K562 (cell line): ENCODE results near the gene LYSMD1. TPM values are rescaled to one million over a fixed set of nuclear protein-coding genes. Genes with fewer than 3 reads are reported as not detected.

Experiments
- CBX3 ChIP-seq, 2 experiments: IDR thresholded peaks; 1 replicate in 1 of 2; 2 replicates in 1 of 2; pipeline ENCODE4 v1.6.1; 2012; ENCODE audit warnings: inconsistent platforms in 2 of 2, low read length in 2 of 2, borderline replicate concordance in 1 of 2, control low read depth in 1 of 2
- CC2D1A ChIP-seq: fragments of 450-650 bp; IDR thresholded peaks from 2 replicates; pipeline ENCODE4 v1.6.1; 2017; ENCODE audit warnings: mild to moderate bottlenecking
- CTCFL ChIP-seq: IDR thresholded peaks from 2 replicates; pipeline ENCODE4 v1.6.1; 2011; ENCODE audit warnings: borderline replicate concordance, low read depth, mild to moderate bottlenecking, moderate library complexity, low read length; ENCODE audit not compliant: insufficient read depth, poor library complexity, severe bottlenecking
- ESRRA ChIP-seq: fragments of 450-650 bp; IDR thresholded peaks from 2 replicates; pipeline ENCODE4 v1.6.1; 2014; ENCODE audit warnings: low read depth, mild to moderate bottlenecking, moderate library complexity, borderline replicate concordance
- GTF2B ChIP-seq: IDR thresholded peaks from 2 replicates; pipeline ENCODE4 v1.6.1; 2011; ENCODE audit not compliant: insufficient read length; ENCODE audit errors: extremely low read depth
- OTX1 ChIP-seq: fragments of 450-650 bp; formaldehyde crosslinking; IDR thresholded peaks from 2 replicates; pipeline ENCODE4 v1.4.0; 2022; ENCODE audit warnings: mild to moderate bottlenecking
- SP1 ChIP-seq: sonication (generic); formaldehyde crosslinking; IDR thresholded peaks from 2 replicates; pipeline ENCODE4 v1.8.1; 2022; ENCODE audit warnings: mild to moderate bottlenecking, missing genetic modification reagents
- SRSF9 ChIP-seq: fragments of 200-400 bp; formaldehyde crosslinking; IDR thresholded peaks from 2 replicates; pipeline ENCODE4 v1.6.1; 2017; ENCODE audit warnings: low read depth, low read length, borderline replicate concordance
- THRB ChIP-seq: fragments of 450-650 bp; formaldehyde crosslinking; conservative IDR thresholded peaks from 2 replicates; pipeline ENCODE4 v1.4.0; 2022; ENCODE audit warnings: mild to moderate bottlenecking, missing genetic modification characterization
- TOE1 ChIP-seq, 2 experiments: fragments of 450-650 bp in 1 of 2; sonication (generic) in 1 of 2; formaldehyde crosslinking in 1 of 2; IDR thresholded peaks; 2 replicates each; pipeline versions ENCODE4 v1.7.1 to v1.8.0; 2016 to 2022; ENCODE audit warnings: borderline replicate concordance in 2 of 2, mild to moderate bottlenecking in 2 of 2, antibody characterized with exemption in 1 of 2, inconsistent platforms in 1 of 2, low read depth in 1 of 2, missing genetic modification reagents in 1 of 2, moderate library complexity in 1 of 2
- ZNF282 ChIP-seq: sonication (generic); formaldehyde crosslinking; IDR thresholded peaks from 2 replicates; pipeline ENCODE4 v1.8.1; 2023; ENCODE audit warnings: missing genetic modification reagents
- ZNF445 ChIP-seq: fragments of 250-450 bp; sonication (Bioruptor Pico); IDR thresholded peaks from 2 replicates; pipeline ENCODE4 v1.4.0; 2020; ENCODE audit warnings: low read depth, mild to moderate bottlenecking, moderate library complexity
- ZNF507 ChIP-seq: conservative IDR thresholded peaks from 2 replicates; pipeline ENCODE4 v1.6.1; 2017; ENCODE audit warnings: missing genetic modification characterization, missing compliant biosample characterization
- polyA plus RNA-seq, 8 experiments: library from polyadenylated mRNA; depleted of rRNA in 4 of 8; stranded (reverse) in 5 of 8; unstranded in 3 of 8; fragments of >200 nt; fragmentation: Nextera tagmentation in 2 of 8; fragmentation: Illumina TruSeq in 1 of 8; extraction: Ambion mirVana in 2 of 8; extraction: Trizol in 1 of 8; gene quantifications; 2 replicates each; pipeline versions ENCODE4 v1.2.1 to v1.2.3, GENCODE V29; 2011 to 2014; ENCODE audit warnings: inconsistent platforms in 1 of 8, missing spikeins in 1 of 8
- total RNA-seq, 7 experiments: library from RNA; depleted of rRNA in 6 of 7; stranded (reverse); fragments of >200 nt in 6 of 7; fragmentation: Illumina TruSeq in 2 of 7; extraction: Trizol in 2 of 7; gene quantifications; 2 replicates each; pipeline versions ENCODE4 v1.2.1 to v1.2.3, GENCODE V29; 2011 to 2021; ENCODE audit warnings: low replicate concordance in 1 of 7
- TF ChIP-seq, protein P1 (sequence below), 3 experiments: IDR thresholded peaks in 2 of 3; conservative IDR thresholded peaks in 1 of 3; 2 replicates each; pipeline ENCODE4 v1.5.1; 2011 to 2012; ENCODE audit warnings: low read length in 3 of 3, mild to moderate bottlenecking in 3 of 3, control low read depth in 2 of 3, improper control_type of control experiment in 1 of 3, inconsistent platforms in 1 of 3, low read depth in 1 of 3, mixed read lengths in 1 of 3, moderate library complexity in 1 of 3; ENCODE audit not compliant: insufficient read depth in 2 of 3
- TF ChIP-seq, protein P2 (sequence below): fragments of 250-450 bp; sonication (Bioruptor Pico); IDR thresholded peaks from 2 replicates; pipeline ENCODE4 v1.4.0; 2020

The LYSMD1 gene
- total and polyA plus RNA-seq, 9 of the 15 experiments (the other 6 are each of a cell fraction or from before 2014, with no cell fraction given) = 2.2 to 9.4 (median 6.0) TPM

DNA sequence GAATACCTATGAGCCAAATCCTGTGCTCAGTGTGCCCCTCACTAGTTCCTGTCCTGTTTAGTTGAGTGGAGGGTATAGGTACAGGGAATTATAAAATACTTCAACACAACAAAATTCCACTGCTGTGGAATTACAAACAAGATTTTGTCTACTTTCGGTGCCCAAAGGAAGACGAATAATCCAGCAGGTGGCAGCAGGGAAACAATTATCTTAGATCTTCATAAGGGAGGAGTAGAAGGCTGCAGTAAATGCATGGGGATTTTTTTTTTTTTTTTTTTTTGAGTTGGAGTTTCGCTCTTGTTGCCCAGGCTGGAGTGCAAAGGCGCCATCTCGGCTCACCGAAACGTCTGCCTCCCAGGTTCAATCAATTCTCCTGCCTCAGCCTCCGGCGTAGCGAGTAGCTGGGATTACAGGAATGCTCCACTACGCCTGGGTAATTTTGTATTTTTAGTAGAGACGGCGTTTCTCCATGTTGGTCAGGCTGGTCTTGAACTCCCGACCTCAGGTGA lies 30.6 kb upstream of the LYSMD1 start (continued):
- no peak for TF ChIP-seq OTX1 (CRISPR knock-in tag)
- TF ChIP-seq, protein P1, sequence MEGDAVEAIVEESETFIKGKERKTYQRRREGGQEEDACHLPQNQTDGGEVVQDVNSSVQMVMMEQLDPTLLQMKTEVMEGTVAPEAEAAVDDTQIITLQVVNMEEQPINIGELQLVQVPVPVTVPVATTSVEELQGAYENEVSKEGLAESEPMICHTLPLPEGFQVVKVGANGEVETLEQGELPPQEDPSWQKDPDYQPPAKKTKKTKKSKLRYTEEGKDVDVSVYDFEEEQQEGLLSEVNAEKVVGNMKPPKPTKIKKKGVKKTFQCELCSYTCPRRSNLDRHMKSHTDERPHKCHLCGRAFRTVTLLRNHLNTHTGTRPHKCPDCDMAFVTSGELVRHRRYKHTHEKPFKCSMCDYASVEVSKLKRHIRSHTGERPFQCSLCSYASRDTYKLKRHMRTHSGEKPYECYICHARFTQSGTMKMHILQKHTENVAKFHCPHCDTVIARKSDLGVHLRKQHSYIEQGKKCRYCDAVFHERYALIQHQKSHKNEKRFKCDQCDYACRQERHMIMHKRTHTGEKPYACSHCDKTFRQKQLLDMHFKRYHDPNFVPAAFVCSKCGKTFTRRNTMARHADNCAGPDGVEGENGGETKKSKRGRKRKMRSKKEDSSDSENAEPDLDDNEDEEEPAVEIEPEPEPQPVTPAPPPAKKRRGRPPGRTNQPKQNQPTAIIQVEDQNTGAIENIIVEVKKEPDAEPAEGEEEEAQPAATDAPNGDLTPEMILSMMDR (IDR thresholded peaks at IDR 0.05 in 2 of 3, conservative IDR thresholded peaks at IDR 0.05 in 1 of 3; ENCODE audit: insufficient read depth in 2 of 3, low read depth in 1 of 3, low read length in 3 of 3) = peak; percentile 47 to 78 (median 60); a peak in 5 of 6 replicates
- TF ChIP-seq ZNF507 (tag) = no peak
- TF ChIP-seq CBX3 (IDR thresholded peaks at IDR 0.05; ENCODE audit: borderline replicate concordance in 1 of 2, low read length in 2 of 2) = 0 out of 3 replicates have a peak, but pooled peaks of 1 of the 2 experiments have one; percentile 38
- TF ChIP-seq THRB (CRISPR knock-in tag) = no peak
- no peak for TF ChIP-seq GTF2B
- no peak for TF ChIP-seq SP1 (CRISPR knock-in tag)
- no peak for TF ChIP-seq ZNF445
- TF ChIP-seq TOE1 (IDR thresholded peaks at IDR 0.05; ENCODE audit: borderline replicate concordance) = no peak
- TF ChIP-seq TOE1 (CRISPR knock-in tag; IDR thresholded peaks at IDR 0.05; ENCODE audit: borderline replicate concordance, low read depth) = no peak
- no peak for TF ChIP-seq ESRRA
- TF ChIP-seq, protein P2, sequence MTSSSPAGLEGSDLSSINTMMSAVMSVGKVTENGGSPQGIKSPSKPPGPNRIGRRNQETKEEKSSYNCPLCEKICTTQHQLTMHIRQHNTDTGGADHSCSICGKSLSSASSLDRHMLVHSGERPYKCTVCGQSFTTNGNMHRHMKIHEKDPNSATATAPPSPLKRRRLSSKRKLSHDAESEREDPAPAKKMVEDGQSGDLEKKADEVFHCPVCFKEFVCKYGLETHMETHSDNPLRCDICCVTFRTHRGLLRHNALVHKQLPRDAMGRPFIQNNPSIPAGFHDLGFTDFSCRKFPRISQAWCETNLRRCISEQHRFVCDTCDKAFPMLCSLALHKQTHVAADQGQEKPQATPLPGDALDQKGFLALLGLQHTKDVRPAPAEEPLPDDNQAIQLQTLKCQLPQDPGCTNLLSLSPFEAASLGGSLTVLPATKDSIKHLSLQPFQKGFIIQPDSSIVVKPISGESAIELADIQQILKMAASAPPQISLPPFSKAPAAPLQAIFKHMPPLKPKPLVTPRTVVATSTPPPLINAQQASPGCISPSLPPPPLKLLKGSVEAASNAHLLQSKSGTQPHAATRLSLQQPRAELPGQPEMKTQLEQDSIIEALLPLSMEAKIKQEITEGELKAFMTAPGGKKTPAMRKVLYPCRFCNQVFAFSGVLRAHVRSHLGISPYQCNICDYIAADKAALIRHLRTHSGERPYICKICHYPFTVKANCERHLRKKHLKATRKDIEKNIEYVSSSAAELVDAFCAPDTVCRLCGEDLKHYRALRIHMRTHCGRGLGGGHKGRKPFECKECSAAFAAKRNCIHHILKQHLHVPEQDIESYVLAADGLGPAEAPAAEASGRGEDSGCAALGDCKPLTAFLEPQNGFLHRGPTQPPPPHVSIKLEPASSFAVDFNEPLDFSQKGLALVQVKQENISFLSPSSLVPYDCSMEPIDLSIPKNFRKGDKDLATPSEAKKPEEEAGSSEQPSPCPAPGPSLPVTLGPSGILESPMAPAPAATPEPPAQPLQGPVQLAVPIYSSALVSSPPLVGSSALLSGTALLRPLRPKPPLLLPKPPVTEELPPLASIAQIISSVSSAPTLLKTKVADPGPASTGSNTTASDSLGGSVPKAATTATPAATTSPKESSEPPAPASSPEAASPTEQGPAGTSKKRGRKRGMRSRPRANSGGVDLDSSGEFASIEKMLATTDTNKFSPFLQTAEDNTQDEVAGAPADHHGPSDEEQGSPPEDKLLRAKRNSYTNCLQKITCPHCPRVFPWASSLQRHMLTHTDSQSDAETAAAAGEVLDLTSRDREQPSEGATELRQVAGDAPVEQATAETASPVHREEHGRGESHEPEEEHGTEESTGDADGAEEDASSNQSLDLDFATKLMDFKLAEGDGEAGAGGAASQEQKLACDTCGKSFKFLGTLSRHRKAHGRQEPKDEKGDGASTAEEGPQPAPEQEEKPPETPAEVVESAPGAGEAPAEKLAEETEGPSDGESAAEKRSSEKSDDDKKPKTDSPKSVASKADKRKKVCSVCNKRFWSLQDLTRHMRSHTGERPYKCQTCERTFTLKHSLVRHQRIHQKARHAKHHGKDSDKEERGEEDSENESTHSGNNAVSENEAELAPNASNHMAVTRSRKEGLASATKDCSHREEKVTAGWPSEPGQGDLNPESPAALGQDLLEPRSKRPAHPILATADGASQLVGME = no peak
- peak; percentile 33 for TF ChIP-seq CTCFL
- peak; percentile 41; the same call in 1 of the 2 replicates for TF ChIP-seq CC2D1A
- no peak for TF ChIP-seq SRSF9
- no peak for TF ChIP-seq ZNF282 (CRISPR knock-in tag)
